Tibial artery (tissue), 4 donors: ENCODE measurements around the gene TNFRSF19.

ENCODE experiments used
- DNase-seq, 2 donors: peaks; one replicate each; pipeline ENCODE4 v3.0.0-alpha.2; 2019
- H3K27ac ChIP-seq, 2 donors: fragments of 200-600 bp; sonication (generic) in 1 of 2; 1 replicate in 1 of 2; 2 replicates in 1 of 2; pipeline ENCODE4 v1.5.1; 2018 to 2019; ENCODE audit warnings: mild to moderate bottlenecking in 1 of 2
- H3K27me3 ChIP-seq, 2 donors: fragments of 200-600 bp; sonication (generic) in 1 of 2; one replicate each; pipeline versions ENCODE4 v1.5.1 to v1.6.0; 2016 to 2019
- H3K36me3 ChIP-seq, 3 donors: fragments of 200-600 bp; sonication (generic) in 2 of 3; one replicate each; pipeline ENCODE4 v1.5.1; 2016 to 2019; ENCODE audit warnings: mild to moderate bottlenecking in 2 of 3
- H3K4me1 ChIP-seq, 4 donors: fragments of 200-600 bp; sonication (generic) in 2 of 4; 1 replicate in 3 of 4; 2 replicates in 1 of 4; pipeline ENCODE4 v1.5.1; 2016 to 2019
- H3K4me3 ChIP-seq, 2 donors: fragments of 200-600 bp; sonication (generic) in 1 of 2; 1 replicate in 1 of 2; 2 replicates in 1 of 2; pipeline ENCODE4 v1.5.1; 2018 to 2019; ENCODE audit warnings: mild to moderate bottlenecking in 2 of 2
- H3K9me3 ChIP-seq, 3 donors: fragments of 200-600 bp; sonication (generic) in 1 of 3; one replicate each; pipeline ENCODE4 v1.5.1; 2016 to 2019
- intact Hi-C: fragments of 100-400 bp; cut with DNase I; formaldehyde crosslinking; loops from one replicate; pipeline ENCODE4 v1.15.0; 2023; ENCODE audit warnings: low total_unique reads
- TF ChIP-seq, protein P1 (sequence below), 2 experiments: fragments of 200-600 bp in 1 of 2; fragments of 450-650 bp in 1 of 2; IDR thresholded peaks; one replicate each; pipeline ENCODE4 v1.5.1; 2017 to 2019; ENCODE audit warnings: antibody characterized with exemption in 2 of 2, mild to moderate bottlenecking in 1 of 2, moderate library complexity in 1 of 2

TNFRSF19 gene

DNA sequence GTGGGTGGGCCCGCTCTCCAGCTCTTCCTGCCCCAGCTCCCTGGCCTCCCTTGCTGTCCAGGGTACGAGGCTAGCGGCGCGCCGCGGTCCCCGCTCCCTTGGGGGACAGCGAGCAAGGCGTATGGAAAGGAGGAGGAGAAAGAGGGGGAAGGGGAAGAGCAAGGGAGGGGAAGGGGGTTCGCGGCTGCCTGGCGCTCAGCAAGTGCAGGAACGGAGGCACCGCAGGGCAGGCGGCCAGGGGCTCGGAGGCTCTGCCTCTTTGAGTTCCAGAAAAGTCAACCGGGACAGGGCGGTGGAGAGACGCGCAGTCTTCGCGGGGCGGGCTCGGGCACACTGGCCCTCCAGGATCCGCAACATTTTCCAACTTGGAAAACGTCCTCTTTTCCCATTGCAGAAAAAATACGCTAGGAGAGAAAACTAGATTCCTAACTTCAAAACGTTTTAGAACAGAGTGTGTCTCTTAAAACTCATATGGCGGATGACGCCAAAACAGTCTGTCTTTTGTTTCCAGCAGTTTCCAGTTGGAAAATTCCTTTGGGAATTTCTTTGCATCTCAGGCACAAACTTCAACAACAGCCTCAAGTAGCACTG lies 23.1 kb upstream of the TNFRSF19 start:
- TF ChIP-seq, protein P1, sequence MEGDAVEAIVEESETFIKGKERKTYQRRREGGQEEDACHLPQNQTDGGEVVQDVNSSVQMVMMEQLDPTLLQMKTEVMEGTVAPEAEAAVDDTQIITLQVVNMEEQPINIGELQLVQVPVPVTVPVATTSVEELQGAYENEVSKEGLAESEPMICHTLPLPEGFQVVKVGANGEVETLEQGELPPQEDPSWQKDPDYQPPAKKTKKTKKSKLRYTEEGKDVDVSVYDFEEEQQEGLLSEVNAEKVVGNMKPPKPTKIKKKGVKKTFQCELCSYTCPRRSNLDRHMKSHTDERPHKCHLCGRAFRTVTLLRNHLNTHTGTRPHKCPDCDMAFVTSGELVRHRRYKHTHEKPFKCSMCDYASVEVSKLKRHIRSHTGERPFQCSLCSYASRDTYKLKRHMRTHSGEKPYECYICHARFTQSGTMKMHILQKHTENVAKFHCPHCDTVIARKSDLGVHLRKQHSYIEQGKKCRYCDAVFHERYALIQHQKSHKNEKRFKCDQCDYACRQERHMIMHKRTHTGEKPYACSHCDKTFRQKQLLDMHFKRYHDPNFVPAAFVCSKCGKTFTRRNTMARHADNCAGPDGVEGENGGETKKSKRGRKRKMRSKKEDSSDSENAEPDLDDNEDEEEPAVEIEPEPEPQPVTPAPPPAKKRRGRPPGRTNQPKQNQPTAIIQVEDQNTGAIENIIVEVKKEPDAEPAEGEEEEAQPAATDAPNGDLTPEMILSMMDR (IDR thresholded peaks at IDR 0.05) = no peak
- DNase-seq = peak in 1 of 2 donors; percentile 66
- Histone ChIP-seq H3K4me3 (peak overlapping the region; percentile 42 to 55), H3K27ac (peak overlapping the region; percentile 9 to 40), H3K4me1 (peaks cover 0 to 9% (median 5%) of the 10 kb centered on the region in 4 donors), H3K27me3 (no peaks in the 10 kb centered on the region), H3K9me3 (no peaks in the 10 kb centered on the region), H3K36me3 (no peaks in the 10 kb centered on the region)
- intact Hi-C loops = no loop called here

DNA sequence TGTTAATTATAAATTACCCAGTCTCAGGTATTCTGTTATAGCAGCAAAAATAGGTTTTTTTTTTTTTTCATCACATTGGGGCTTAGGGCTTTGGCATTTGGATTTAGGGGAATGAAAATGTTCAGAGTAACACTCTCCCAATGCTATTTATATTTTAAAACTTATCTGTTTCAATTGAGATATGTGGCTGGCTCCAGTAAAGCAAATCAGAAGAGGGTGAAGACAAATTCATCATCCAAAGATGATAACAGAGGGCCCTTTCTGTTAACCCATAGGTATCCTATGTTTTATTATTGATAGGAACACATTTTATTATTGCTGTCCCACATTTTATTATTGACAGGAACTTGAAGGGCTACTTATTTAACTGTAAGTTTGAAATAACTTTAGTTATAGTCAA lies 20.5 kb upstream of the TNFRSF19 start:
- no peaks in the 10 kb centered on the region for H3K9me3 ChIP-seq
- H3K4me3 ChIP-seq = no peak overlapping the region

DNA sequence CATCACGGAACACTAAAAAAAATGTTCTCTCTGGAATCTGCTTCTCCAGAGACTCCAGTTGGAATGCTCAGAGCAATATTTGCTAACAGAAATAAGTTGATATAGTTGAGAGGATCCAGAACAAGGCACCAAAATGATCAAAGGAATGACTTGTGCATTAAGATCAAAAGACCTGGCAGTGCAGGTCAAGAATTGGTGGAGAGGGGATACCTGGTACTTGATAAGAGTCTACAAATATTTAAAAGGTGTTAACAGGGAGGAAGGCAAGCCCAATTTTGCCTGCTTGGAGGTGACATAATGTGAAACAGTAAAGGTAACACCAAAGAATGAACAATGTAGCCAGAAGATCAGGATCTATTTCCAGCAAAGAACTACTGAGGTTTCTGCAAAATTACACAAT lies 20.0 kb upstream of the TNFRSF19 start:
- intact Hi-C loops = no loop called here
- TF ChIP-seq, protein P1 (IDR thresholded peaks at IDR 0.05) = no peak

More for the DNA sequence above, 20.5 kb upstream of the TNFRSF19 start:
- Histone ChIP-seq H3K27ac (no peak overlapping the region), H3K27me3 (no peaks in the 10 kb centered on the region), H3K36me3 (no peaks in the 10 kb centered on the region), H3K4me1 (peaks cover 0 to 9% (median 5%) of the 10 kb centered on the region in 4 donors)
- intact Hi-C loops = no loop called here
- TF ChIP-seq, protein P1 (IDR thresholded peaks at IDR 0.05) = no peak
- DNase-seq = no peak

DNA sequence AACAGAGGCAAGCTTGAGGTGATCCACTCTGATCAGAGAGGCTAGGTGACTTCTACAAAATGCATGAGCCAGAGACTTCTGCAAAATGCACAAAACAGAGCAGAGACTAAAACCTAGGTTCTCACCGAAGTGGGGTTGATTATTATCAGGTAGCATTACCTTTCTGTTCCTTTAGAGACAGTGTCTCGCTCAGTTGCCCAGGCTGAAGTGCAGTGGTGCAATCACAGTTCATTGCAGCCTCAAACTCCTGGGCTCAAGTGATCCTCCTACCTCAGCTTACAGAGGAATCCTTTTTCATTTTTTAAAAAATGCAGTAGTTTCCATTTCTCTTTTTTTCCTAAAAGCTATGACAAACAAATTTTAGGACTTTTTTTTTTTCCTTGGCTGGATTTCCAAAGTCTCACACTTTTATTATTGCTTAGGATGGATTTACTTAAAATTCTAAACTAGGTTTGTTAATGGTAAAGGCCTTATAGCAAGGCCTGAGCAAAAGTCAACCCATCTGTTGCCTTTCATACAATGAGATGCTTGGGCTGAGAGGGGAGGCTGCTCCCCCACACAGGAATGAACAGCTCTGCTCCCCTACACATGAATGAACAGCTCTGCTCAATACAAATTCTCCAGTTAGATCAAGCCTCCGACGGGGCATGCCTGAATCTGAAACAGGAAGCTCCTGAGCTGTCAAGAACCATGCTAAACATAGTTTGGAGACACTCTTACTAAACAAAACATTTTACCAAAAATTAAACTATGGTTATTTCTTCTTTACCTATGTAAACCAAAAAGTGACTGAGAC lies 18.8 kb upstream of the TNFRSF19 start:
- intact Hi-C loops = no loop called here
- Histone ChIP-seq H3K27ac (no peak overlapping the region), H3K4me1 (peaks cover 0 to 9% (median 5%) of the 10 kb centered on the region in 4 donors), H3K9me3 (no peaks in the 10 kb centered on the region), H3K27me3 (peaks cover 0 to 5% of the 10 kb centered on the region in 2 donors), H3K36me3 (no peaks in the 10 kb centered on the region), H3K4me3 (no peak overlapping the region)
- no peak for DNase-seq
- TF ChIP-seq, protein P1 (IDR thresholded peaks at IDR 0.05) = no peak

More for the DNA sequence above, 20.0 kb upstream of the TNFRSF19 start:
- H3K27me3 ChIP-seq = no peaks in the 10 kb centered on the region
- H3K9me3 ChIP-seq = no peaks in the 10 kb centered on the region
- H3K4me3 ChIP-seq = no peak overlapping the region
- no peak overlapping the region for H3K27ac ChIP-seq
- no peaks in the 10 kb centered on the region for H3K36me3 ChIP-seq
- no peak for DNase-seq
- peaks cover 0 to 9% (median 5%) of the 10 kb centered on the region in 4 donors for H3K4me1 ChIP-seq

DNA sequence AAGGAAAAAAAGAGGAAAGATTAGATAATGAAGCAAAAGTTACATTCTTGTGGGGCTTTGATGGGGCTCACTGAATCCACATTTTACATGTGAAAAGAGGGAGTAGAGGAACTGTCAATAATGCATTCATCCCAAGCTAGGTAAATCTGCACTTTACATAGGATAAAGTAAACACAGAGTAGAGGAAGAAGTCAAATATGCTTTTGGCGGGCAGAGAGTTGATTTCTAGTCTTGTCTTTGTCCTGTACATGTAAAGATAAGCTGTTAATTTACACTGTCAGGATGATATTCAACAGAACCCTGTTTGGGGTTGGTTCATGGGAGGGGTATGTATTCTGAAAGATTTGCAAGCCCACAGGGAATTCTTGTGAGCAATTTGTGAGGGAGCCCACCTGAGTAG lies 18.0 kb upstream of the TNFRSF19 start:
- no peak for DNase-seq
- no peak overlapping the region for H3K27ac ChIP-seq
- H3K4me3 ChIP-seq = no peak overlapping the region
- peaks cover 0 to 5% of the 10 kb centered on the region in 2 donors for H3K27me3 ChIP-seq
- TF ChIP-seq, protein P1 (IDR thresholded peaks at IDR 0.05) = no peak
- peaks cover 0 to 4% (median 2%) of the 10 kb centered on the region in 4 donors for H3K4me1 ChIP-seq
- H3K9me3 ChIP-seq = no peaks in the 10 kb centered on the region
- no peaks in the 10 kb centered on the region for H3K36me3 ChIP-seq
- intact Hi-C loops = no loop called here
